ENCODE results near the gene THSD4.
"Not testable (repeated sequence)": the region's sequence is repeated elsewhere in the genome, so short reads cannot be mapped to it uniquely, and the experiment has no call there.

DNA sequence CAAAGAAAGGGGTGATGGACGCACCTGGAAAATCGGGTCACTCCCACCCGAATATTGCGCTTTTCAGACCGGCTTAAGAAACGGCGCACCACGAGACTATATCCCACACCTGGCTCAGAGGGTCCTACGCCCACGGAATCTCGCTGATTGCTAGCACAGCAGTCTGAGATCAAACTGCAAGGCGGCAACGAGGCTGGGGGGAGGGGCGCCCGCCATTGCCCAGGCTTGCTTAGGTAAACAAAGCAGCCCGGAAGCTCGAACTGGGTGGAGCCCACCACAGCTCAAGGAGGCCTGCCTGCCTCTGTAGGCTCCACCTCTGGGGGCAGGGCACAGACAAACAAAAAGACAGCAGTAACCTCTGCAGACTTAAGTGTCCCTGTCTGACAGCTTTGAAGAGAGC is 59.1 kb downstream of the THSD4 start:
- not testable (repeated sequence) for TF ChIP-seq CTCF (IDR thresholded peaks at IDR 0.05); RFX5 (IDR thresholded peaks at IDR 0.05); ZFP36 (IDR thresholded peaks at IDR 0.05; ENCODE audit: borderline replicate concordance, partially characterized antibody); PBX3 (IDR thresholded peaks at IDR 0.05); MYC (IDR thresholded peaks at IDR 0.05; ENCODE audit: borderline replicate concordance, low read length); ESRRA (IDR thresholded peaks at IDR 0.05; ENCODE audit: borderline replicate concordance, low read length); ZNF302 (CRISPR knock-in tag; IDR thresholded peaks at IDR 0.05); MAFK (IDR thresholded peaks at IDR 0.05; ENCODE audit: partially characterized antibody); POLR2A (IDR thresholded peaks at IDR 0.05; ENCODE audit: low read length)

Data from A549 (cell line).